Liver (tissue), 9 donors: ENCODE measurements around the gene OARD1. TPM values are rescaled to one million over a fixed set of nuclear protein-coding genes. Genes with fewer than 3 reads are reported as not detected.

Source experiments
- DNase-seq: peaks from one replicate; pipeline ENCODE4 v3.0.0-alpha.2; 2017; ENCODE audit warnings: low spot score
- H3K27ac ChIP-seq, 2 donors: one replicate each; pipeline ENCODE4 v1.7.0; 2013; ENCODE audit warnings: inconsistent platforms in 2 of 2, low read length in 2 of 2, control low read depth in 1 of 2, low read depth in 1 of 2, mild to moderate bottlenecking in 1 of 2
- H3K27me3 ChIP-seq, 4 donors: one replicate each; pipeline versions ENCODE4 v1.6.1 to v1.7.0; 2013; ENCODE audit warnings: low read length in 3 of 4, inconsistent platforms in 1 of 4, mild to moderate bottlenecking in 1 of 4, moderate library complexity in 1 of 4; ENCODE audit not compliant: control insufficient read depth in 4 of 4, insufficient read depth in 4 of 4
- H3K36me3 ChIP-seq, 4 donors: one replicate each; pipeline versions ENCODE4 v1.6.1 to v1.7.0; 2013; ENCODE audit warnings: low read length in 3 of 4, mild to moderate bottlenecking in 3 of 4, low read depth in 1 of 4, moderate library complexity in 1 of 4; ENCODE audit not compliant: control insufficient read depth in 4 of 4, insufficient read depth in 3 of 4
- H3K4me1 ChIP-seq, 4 donors: one replicate each; pipeline versions ENCODE4 v1.6.1 to v1.7.0; 2013; ENCODE audit warnings: low read length in 3 of 4, mild to moderate bottlenecking in 3 of 4, moderate library complexity in 1 of 4; ENCODE audit not compliant: control insufficient read depth in 4 of 4, insufficient read depth in 4 of 4
- H3K4me3 ChIP-seq, 3 donors: one replicate each; pipeline versions ENCODE4 v1.6.1 to v1.7.0; 2013; ENCODE audit warnings: low read length in 3 of 3, control low read depth in 1 of 3, low read depth in 1 of 3, mild to moderate bottlenecking in 1 of 3
- H3K9ac ChIP-seq, 2 donors: one replicate each; pipeline ENCODE4 v1.7.0; 2013; ENCODE audit warnings: low read length in 2 of 2, mild to moderate bottlenecking in 2 of 2, moderate library complexity in 2 of 2, control low read depth in 1 of 2, low read depth in 1 of 2
- H3K9me3 ChIP-seq, 4 donors: one replicate each; pipeline versions ENCODE4 v1.6.1 to v1.7.0; 2013; ENCODE audit warnings: low read length in 3 of 4; ENCODE audit not compliant: control insufficient read depth in 4 of 4
- ATF3 ChIP-seq: IDR thresholded peaks from 2 replicates; pipeline ENCODE4 v1.6.1; 2016; ENCODE audit warnings: antibody characterized with exemption
- CTCF ChIP-seq: fragments of 150-350 bp; IDR thresholded peaks from 2 replicates; pipeline ENCODE4 v1.5.1; 2017; ENCODE audit warnings: improper control_type of control experiment, low read depth, low read length; ENCODE audit not compliant: missing input control
- EGR1 ChIP-seq, 2 donors: IDR thresholded peaks; 2 replicates each; pipeline ENCODE4 v1.6.1; 2016 to 2018; ENCODE audit warnings: antibody characterized with exemption in 2 of 2, low read depth in 2 of 2
- FOXA1 ChIP-seq: IDR thresholded peaks from 2 replicates; pipeline ENCODE4 v1.6.1; 2016; ENCODE audit warnings: antibody characterized with exemption
- FOXA2 ChIP-seq: IDR thresholded peaks from 2 replicates; pipeline ENCODE4 v1.6.1; 2016; ENCODE audit warnings: antibody characterized with exemption
- GABPA ChIP-seq, 2 donors: IDR thresholded peaks in 1 of 2; conservative IDR thresholded peaks in 1 of 2; 2 replicates each; pipeline ENCODE4 v1.6.1; 2016; ENCODE audit warnings: antibody characterized with exemption in 2 of 2, mild to moderate bottlenecking in 1 of 2, moderate library complexity in 1 of 2
- HNF4A ChIP-seq, 2 donors: conservative IDR thresholded peaks; 2 replicates each; pipeline ENCODE4 v1.6.1; 2016; ENCODE audit warnings: antibody characterized with exemption in 2 of 2, mild to moderate bottlenecking in 2 of 2
- HNF4G ChIP-seq: IDR thresholded peaks from 2 replicates; pipeline ENCODE4 v1.6.1; 2016; ENCODE audit warnings: antibody characterized with exemption
- JUND ChIP-seq, 2 donors: IDR thresholded peaks; 2 replicates each; pipeline ENCODE4 v1.6.1; 2016; ENCODE audit warnings: antibody characterized with exemption in 2 of 2
- NR2F2 ChIP-seq: IDR thresholded peaks from 2 replicates; pipeline ENCODE4 v1.6.1; 2016; ENCODE audit warnings: antibody characterized with exemption
- RAD21 ChIP-seq, 2 donors: IDR thresholded peaks; 2 replicates each; pipeline ENCODE4 v1.6.1; 2016; ENCODE audit warnings: antibody characterized with exemption in 2 of 2, mild to moderate bottlenecking in 2 of 2
- RXRA ChIP-seq, 2 donors: IDR thresholded peaks; 2 replicates each; pipeline ENCODE4 v1.6.1; 2017 to 2018; ENCODE audit warnings: antibody characterized with exemption in 2 of 2, mild to moderate bottlenecking in 1 of 2
- SP1 ChIP-seq: IDR thresholded peaks from 2 replicates; pipeline ENCODE4 v1.6.1; 2018; ENCODE audit warnings: antibody characterized with exemption, mild to moderate bottlenecking
- TAF1 ChIP-seq: conservative IDR thresholded peaks from 2 replicates; pipeline ENCODE4 v1.6.1; 2016; ENCODE audit warnings: antibody characterized with exemption, mild to moderate bottlenecking
- YY1 ChIP-seq: IDR thresholded peaks from 2 replicates; pipeline ENCODE4 v1.6.1; 2016; ENCODE audit warnings: antibody characterized with exemption, mild to moderate bottlenecking
- ZBTB33 ChIP-seq: IDR thresholded peaks from 2 replicates; pipeline ENCODE4 v1.6.1; 2016; ENCODE audit warnings: antibody characterized with exemption
- WGBS: extraction: QIAGEN DNeasy Blood & Tissue Kit; methylation state at CpG from one replicate; pipeline ENCODE4 v1.1.7; 2013; 5-methylcytosine and 5-hydroxymethylcytosine counted together
- polyA plus RNA-seq, 2 donors: library from polyadenylated mRNA; stranded (reverse) in 1 of 2; unstranded in 1 of 2; fragments of 200-250 nt in 1 of 2; fragments of >200 nt in 1 of 2; fragmentation: Nextera tagmentation in 1 of 2; extraction: Ambion mirVana in 1 of 2; gene quantifications; one replicate each; pipeline versions ENCODE4 v1.2.1 to v1.2.3, GENCODE V29; 2013 to 2015
- total RNA-seq, 2 donors: library from RNA; depleted of rRNA; stranded (reverse); fragments of >200 nt; gene quantifications; one replicate each; pipeline ENCODE4 v1.2.3, GENCODE V29; 2014
- TF ChIP-seq, protein P1 (sequence below): IDR thresholded peaks from 2 replicates; pipeline ENCODE4 v1.6.1; 2016; ENCODE audit warnings: antibody characterized with exemption, mild to moderate bottlenecking
- TF ChIP-seq, protein P2 (sequence below): IDR thresholded peaks from 2 replicates; pipeline ENCODE4 v1.6.1; 2016; ENCODE audit warnings: antibody characterized with exemption
- donor health status: healthy.
- donor health status: healthy.
- donor health status: healthy.
- donor health status: healthy.
- donor health status: healthy.

OARD1 gene
- total and polyA plus RNA-seq, 4 donors: 20.1 to 28.6 (median 23.0) TPM

- TF ChIP-seq ZBTB33: no peak
- peak; percentile 84 to 87 for TF ChIP-seq RXRA (IDR thresholded peaks at IDR 0.05)
- peak in 1 of 2 donors; percentile 57 for TF ChIP-seq EGR1 (IDR thresholded peaks at IDR 0.05; ENCODE audit: low read depth in 2 of 2)
- TF ChIP-seq RAD21 (IDR thresholded peaks at IDR 0.05): peak in 1 of 2 donors; percentile 31
- TF ChIP-seq ATF3: peak; percentile 75
Observed at GRCh38 chr6:41040101-41040939, 31.8 kb downstream of the OARD1 start (continued).

DNA sequence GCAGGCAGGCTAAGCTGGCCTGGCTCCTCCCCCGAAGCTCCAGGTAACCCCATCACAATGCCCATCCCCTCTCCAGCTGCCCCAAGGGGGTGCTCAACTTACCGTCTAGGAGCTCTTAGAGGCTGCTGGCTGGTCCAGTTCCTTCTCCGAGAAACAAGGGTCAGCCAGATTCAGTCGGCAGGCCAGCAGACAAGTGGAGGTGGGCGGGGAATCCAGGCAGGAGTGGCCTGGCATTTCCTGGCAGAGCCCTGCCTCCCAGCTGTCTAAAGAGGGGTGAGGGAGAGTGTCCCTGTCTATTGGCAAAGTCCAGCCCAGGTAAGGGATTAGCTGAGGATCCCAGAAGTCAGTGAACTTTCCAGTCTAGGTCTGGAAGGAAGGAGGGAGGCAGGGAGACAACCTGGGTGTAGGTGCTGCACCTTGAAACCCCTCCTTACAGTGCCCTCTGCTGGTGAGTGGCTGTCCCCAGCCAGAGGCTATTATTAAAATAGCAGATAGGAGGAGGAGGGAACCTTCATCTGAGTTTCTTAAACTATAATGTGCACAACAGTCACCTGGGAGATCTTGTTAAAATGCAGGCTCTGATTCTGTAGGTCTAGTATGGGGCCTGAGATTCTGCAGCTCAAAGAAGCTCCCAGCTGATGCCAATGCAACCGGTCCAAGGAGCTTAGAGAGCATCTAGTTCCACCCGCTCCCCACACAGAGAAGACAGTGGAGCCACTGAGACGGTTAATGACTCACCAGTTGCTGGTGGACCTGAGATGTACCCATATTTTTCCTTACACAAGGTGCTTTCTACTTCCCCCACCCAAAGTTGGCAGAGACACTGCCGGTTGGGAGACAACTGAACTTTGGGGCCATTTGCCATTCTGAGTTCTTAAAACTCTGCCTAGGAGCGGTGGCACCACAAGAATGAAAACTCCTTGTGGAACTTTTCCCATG is 32.8 kb downstream of the OARD1 start, which contains the start of gene UNC5CL:
Gene UNC5CL, minus strand, starts transcription at position 162 of the 939 bp plus-strand sequence. CDS start 4,147 bp downstream, outside the sequence.
- Histone ChIP-seq H3K4me3 (peak within 1 kb of the TSS; percentile 54 to 83 (median 82)), H3K36me3 (peaks cover 0 to 5% (median 2%) of the 10 kb centered on the region in 4 donors), H3K27ac (peak within 1 kb of the TSS; percentile 83 to 87), H3K9me3 (no peaks in the 10 kb centered on the region), H3K9ac (peak within 1 kb of the TSS; percentile 27 to 34), H3K27me3 (no peaks in the 10 kb centered on the region), H3K4me1 (peaks cover 14 to 72% (median 47%) of the 10 kb centered on the region in 4 donors)
- DNase-seq: peak; percentile 76
- 52% methylated on average over 10 of the region's 10 CpGs for WGBS
- TF ChIP-seq GABPA (IDR thresholded peaks at IDR 0.05 in 1 of 2, conservative IDR thresholded peaks at IDR 0.05 in 1 of 2): no peak
- no peak for TF ChIP-seq ZBTB33
- TF ChIP-seq, protein P1, sequence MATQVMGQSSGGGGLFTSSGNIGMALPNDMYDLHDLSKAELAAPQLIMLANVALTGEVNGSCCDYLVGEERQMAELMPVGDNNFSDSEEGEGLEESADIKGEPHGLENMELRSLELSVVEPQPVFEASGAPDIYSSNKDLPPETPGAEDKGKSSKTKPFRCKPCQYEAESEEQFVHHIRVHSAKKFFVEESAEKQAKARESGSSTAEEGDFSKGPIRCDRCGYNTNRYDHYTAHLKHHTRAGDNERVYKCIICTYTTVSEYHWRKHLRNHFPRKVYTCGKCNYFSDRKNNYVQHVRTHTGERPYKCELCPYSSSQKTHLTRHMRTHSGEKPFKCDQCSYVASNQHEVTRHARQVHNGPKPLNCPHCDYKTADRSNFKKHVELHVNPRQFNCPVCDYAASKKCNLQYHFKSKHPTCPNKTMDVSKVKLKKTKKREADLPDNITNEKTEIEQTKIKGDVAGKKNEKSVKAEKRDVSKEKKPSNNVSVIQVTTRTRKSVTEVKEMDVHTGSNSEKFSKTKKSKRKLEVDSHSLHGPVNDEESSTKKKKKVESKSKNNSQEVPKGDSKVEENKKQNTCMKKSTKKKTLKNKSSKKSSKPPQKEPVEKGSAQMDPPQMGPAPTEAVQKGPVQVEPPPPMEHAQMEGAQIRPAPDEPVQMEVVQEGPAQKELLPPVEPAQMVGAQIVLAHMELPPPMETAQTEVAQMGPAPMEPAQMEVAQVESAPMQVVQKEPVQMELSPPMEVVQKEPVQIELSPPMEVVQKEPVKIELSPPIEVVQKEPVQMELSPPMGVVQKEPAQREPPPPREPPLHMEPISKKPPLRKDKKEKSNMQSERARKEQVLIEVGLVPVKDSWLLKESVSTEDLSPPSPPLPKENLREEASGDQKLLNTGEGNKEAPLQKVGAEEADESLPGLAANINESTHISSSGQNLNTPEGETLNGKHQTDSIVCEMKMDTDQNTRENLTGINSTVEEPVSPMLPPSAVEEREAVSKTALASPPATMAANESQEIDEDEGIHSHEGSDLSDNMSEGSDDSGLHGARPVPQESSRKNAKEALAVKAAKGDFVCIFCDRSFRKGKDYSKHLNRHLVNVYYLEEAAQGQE: peak; percentile 43
- peak; percentile 83 for TF ChIP-seq SP1
- TF ChIP-seq HNF4A (conservative IDR thresholded peaks at IDR 0.05): peak; percentile 79
- peak; percentile 32 for TF ChIP-seq YY1
- TF ChIP-seq FOXA1: no peak
- TF ChIP-seq TAF1: no peak
- no peak for TF ChIP-seq FOXA2
- TF ChIP-seq NR2F2: no peak
- TF ChIP-seq RAD21 (IDR thresholded peaks at IDR 0.05): peak; percentile 49 to 61
- TF ChIP-seq HNF4G: peak; percentile 41
- TF ChIP-seq ATF3: no peak
- TF ChIP-seq JUND (IDR thresholded peaks at IDR 0.05): peak in 1 of 2 donors; percentile 73
- TF ChIP-seq EGR1 (IDR thresholded peaks at IDR 0.05; ENCODE audit: low read depth in 2 of 2): peak in 1 of 2 donors; percentile 22
- TF ChIP-seq CTCF: peak; percentile 58
- TF ChIP-seq, protein P2, sequence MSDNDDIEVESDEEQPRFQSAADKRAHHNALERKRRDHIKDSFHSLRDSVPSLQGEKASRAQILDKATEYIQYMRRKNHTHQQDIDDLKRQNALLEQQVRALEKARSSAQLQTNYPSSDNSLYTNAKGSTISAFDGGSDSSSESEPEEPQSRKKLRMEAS: no peak
- peak; percentile 84 to 96 for TF ChIP-seq RXRA (IDR thresholded peaks at IDR 0.05)
